Measurements from ENCODE around the gene TEKT4.
"Not testable (repeated sequence)": the region's sequence is repeated elsewhere in the genome, so short reads cannot be mapped to it uniquely, and the experiment has no call there.

- not testable (repeated sequence) for TF ChIP-seq EP300 (IDR thresholded peaks at IDR 0.05; ENCODE audit: borderline replicate concordance); FOXM1 (IDR thresholded peaks at IDR 0.05; ENCODE audit: borderline replicate concordance, low read depth); MAX (IDR thresholded peaks at IDR 0.05); NFIC (IDR thresholded peaks at IDR 0.05); CEBPB (IDR thresholded peaks at IDR 0.05); TCF12 (IDR thresholded peaks at IDR 0.05; ENCODE audit: low read depth); YY1 (IDR thresholded peaks at IDR 0.05; ENCODE audit: low read depth); RAD21 (IDR thresholded peaks at IDR 0.05; ENCODE audit: low read depth); TAF1 (IDR thresholded peaks at IDR 0.05; ENCODE audit: low read depth); EGR1 (IDR thresholded peaks at IDR 0.05); CREB1 (IDR thresholded peaks at IDR 0.05; ENCODE audit: low read depth)
- peak; percentile 79 for TF ChIP-seq REST (IDR thresholded peaks at IDR 0.05; ENCODE audit: low read depth)
These were observed 53.8 kb downstream of the TEKT4 start for GRCh38 chr2:94924999-94925398.
